Eye (tissue), 1 donor: Measurements from ENCODE around the gene MYBPH.
A peak's percentile ranks its signal among the peaks of the same experiment; 100 is the strongest.

Experiments
- DNase-seq: peaks from one replicate; pipeline ENCODE4 v3.0.0-alpha.2; 2015

The MYBPH gene

DNA sequence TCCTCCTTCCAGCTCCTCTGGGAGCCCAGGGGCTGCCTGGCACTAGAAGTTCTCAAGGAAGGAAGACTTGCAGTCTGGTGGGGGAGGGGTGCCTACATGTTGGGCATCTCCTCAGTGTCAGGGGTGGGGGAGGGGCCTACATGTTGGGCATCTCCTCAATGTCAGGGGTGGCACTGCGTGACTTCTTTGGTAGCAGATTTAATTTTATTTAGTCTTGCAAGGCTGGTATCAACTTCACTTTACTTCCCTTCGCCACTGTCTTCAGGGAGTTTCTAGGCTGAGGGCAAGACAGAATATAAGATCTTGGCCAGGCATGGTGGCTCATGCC lies 29.6 kb downstream of the MYBPH start:
- no peak for DNase-seq

GRCh38 chr1:203145321-203146041 lies 30.1 kb downstream of the MYBPH start:
- DNase-seq = no peak

- DNase-seq = no peak
Measured at GRCh38 chr1:203144661-203145060, 31.0 kb downstream of the MYBPH start.

DNA sequence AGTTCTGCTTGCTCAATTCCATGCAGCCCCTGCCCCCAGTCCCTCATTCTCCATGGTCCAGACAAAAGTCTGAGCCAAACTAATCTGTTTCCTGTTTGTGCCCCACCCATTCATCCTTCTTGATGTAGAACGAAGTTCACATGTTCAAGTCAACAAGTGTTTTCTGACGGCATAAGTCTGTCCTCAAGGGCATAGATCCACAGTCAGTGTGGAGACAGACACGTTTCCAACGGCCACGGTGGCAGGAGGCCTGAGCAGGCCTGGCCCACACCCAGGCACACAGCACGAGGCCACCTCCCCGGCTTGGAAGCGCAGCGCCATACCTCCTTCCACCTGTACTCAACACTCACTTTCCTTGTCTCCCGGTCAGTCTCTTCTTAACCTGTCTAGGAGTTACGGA lies 32.0 kb downstream of the MYBPH start:
- DNase-seq = no peak

GRCh38 chr1:203142684-203143408 lies 32.8 kb downstream of the MYBPH start:
- no peak for DNase-seq

DNA sequence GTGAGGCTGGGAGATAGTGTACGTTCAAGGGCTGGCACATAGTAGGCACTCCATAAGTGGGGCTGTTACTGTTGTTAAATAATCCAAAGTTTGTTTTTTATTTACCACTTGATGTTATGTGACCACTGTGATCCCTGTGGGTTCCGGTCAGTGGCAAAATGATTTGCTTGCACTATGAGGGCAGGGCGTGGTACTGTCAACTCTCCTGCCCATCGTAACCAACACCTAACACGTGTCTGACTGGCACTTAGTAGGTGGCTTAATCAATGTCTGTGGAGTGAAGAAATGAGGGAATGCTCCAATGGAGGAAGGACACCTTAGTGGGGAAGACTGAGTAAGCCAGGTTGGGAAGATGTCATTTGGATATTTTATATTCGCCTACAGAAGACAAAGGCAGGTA lies 33.5 kb downstream of the MYBPH start:
- DNase-seq = no peak

DNA sequence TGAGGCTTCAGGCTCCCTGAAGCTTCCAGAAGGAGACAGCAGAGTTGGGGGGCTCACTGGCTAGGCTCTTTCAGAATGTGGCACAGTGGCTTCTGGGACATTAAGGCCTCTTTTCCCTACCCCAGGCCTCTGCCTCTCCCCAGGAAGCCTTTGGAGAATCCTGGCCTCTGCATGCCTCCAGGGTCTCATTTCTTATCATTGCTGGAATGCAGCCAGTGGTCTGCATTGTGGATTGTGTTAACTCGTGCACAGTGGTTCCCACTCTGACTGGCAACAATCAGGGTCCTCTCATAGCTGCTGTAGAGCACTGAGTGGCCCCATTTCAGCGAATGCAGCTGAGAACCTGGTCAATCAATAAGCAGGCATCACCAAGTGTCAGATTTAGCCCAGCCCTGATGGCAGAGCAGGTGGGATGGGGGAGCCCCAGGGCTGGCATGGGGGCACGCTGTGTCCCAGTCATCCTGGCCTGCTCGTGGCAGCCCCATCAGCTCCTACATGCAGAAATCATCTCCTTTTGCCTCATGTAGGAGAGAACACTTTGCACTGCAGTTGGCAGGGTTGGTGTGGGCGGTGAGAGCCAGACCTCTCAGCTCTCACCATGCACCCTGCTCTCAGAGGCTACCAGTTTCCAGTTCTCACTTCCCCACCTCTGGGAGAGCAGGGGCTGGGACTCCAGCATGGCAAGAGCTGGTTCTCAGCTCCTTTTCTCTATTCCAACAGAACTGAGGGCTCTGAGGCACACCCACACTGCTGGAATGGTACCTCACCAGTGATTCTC lies 34.7 kb downstream of the MYBPH start:
- DNase-seq = peak; percentile 43

- no peak for DNase-seq
Measured at GRCh38 chr1:203139976-203140475, 35.6 kb downstream of the MYBPH start.

DNA sequence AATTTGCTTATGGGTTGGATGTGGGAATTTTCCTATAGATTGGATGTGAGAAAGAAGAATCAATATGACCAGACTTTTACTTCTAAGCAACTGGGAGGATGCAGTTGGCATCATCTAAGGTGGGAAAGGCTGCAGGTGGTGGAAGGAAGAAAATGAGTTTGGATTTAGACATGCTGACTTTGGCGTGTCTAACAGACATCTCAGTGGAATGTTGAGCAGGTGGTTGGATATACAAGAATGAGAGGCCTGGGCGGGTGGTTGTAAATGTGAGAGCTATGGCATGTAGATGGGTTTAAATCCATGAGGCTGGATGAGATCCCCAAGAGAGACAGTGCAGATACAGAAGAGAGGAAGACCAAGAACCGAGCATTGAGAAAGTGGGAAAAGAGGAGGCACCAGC lies 37.6 kb downstream of the MYBPH start:
- DNase-seq = no peak

DNA sequence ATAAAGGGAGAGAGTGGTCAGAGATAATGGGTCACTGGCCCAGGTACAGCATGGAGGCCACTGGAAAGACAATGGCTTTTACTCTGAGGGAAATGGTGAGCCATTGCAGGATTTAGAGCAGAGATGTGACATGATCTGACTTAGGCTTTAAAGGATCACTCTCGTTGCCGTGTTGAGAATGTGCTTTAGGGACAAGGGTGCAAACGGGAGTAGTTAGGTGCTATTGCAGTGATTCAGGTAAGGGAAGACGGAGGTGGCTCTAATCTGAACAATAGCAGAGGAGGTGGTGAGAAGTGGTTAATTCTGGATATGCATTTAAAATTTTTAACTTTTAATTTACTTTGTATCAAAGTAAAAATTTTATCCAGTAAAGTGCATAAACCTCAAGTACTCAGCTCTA lies 38.3 kb downstream of the MYBPH start:
- DNase-seq = no peak

- DNase-seq = no peak
Measured at GRCh38 chr1:203136409-203137042, 39.1 kb downstream of the MYBPH start.

DNA sequence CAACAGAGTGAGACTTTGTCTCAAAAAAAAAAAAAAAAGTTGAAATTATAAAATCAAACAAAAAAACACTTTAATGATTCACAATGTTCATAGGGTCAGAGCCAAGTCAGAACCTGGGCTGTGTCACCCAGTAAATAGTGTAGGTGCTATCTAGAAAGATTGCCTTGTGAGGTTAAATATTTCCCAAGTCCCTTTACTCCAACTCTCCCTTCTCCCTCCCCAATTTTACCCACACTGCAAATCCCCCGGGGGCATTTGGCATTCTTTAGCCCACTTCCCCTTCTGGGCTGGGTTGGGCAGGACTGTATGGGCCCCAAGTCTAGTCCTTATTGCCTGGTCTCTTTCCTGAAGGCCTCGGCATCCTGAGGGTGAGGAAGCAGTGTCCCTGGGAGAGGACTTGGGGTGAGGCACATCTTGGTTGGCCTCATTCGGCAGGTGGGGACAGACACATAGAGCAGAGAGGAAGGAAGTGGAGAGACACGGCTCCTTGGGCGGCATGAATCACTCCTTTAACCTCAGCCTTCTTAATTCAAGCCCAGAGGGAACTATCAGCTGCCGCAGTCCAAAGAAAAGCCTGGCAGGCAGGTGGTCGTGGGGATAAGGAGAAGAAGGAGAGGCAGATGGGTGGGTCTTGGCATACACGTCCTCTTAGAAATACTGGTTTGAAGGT lies 39.9 kb downstream of the MYBPH start:
- no peak for DNase-seq

DNA sequence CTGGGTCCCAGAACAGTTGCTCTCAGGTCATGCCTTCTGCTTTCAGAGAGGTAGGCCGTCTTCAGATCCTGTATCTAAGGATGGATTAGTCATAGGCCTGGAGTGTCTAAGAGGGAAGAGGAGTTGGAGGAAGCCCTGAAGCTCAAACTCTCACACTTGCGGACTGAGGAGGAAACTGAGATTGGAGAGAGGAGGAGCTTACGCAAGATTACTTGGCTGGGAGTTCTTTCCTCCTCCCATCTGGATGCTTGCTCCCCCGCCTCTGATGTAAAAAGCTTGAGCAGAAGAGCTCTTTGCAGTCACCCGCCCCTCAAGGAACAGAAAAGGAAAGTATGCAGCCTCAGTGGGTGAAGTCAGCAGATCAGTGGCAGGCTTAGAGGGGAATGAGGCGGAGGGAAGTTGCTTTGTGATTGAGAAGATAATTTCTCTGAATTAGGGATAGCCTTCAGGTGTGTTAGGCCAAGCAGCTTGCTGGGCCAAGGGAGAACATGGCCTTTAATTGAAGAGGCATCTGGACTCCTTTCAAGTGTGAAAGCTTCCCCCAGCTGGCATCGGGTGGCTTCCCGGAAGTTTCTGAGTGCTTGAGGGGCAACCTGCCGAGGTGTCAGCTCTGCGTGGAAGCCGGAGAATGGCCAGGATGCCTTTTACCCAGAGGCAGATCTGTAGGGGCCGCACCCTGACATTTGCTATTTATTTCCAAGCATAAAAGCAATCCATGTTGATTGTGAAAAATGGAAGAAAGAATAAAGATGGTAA lies 41.5 kb downstream of the MYBPH start:
- no peak for DNase-seq

GRCh38 chr1:203131548-203132200 lies 44.0 kb downstream of the MYBPH start:
- DNase-seq = no peak

DNA sequence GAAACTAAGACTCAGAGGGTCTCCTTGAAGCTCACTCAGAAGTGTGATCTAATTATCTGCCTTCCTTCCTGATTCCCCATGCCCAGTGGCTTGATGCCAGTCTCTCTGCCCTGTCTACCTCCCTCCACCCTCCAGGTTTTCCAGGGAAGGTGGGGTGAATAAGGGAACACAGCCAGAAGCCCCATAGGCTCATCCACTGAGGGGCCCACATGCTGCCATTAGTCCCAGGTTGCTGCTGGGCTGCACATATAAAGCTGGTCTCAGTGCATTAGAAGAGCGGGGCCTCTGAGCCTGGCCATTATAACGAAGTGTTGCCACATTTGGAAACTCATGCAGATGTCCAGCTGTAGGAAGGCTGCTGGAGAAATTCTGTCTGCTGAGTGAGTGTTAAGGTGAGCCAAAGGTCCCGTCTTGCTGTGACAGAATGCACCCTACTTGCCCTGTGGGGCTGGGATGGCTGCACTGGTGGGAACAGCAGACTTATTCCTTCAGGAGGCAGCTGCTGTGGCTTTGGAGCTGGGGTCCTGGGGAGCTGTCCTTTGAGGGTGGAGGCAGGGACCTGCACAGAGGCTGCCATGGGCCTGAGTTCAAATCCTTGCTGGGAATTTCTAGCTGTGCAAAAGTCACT lies 45.2 kb downstream of the MYBPH start:
- no peak for DNase-seq

DNA sequence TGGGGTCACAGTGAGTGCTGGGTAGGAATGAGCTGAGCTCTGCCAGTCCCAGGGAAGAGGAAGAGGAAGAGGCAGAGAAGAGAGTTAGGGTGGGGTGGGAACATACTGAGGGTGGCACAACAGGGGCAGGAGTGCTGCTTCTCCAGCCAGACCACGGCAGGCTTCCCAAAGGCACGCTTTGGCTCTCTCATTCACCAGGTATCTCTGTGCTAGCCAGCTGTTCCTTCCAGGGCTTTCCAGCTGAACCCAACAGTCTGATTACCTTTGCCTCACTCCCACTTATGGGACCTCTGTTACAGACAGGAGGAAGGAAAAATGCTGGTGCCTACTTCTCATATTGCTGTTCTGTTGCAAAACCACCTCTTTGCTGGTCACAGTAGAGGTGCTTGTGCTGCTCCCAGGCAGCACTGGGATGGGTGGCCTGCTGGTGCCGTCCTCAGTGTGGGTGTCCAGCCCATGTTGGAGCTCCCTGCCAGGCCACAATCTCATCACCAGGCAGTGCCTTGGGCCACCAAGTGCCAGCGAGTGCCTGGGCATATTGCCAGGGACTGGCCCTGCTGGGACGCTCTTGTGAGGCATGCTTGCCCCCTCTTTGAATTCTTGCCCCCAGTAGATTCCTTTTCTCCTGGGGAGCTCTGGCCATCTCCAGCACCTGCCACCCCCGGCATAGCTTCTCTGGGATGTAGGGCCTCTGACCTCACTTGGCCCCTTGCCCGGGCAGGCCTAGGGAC lies 46.0 kb downstream of the MYBPH start:
- no peak for DNase-seq

DNA sequence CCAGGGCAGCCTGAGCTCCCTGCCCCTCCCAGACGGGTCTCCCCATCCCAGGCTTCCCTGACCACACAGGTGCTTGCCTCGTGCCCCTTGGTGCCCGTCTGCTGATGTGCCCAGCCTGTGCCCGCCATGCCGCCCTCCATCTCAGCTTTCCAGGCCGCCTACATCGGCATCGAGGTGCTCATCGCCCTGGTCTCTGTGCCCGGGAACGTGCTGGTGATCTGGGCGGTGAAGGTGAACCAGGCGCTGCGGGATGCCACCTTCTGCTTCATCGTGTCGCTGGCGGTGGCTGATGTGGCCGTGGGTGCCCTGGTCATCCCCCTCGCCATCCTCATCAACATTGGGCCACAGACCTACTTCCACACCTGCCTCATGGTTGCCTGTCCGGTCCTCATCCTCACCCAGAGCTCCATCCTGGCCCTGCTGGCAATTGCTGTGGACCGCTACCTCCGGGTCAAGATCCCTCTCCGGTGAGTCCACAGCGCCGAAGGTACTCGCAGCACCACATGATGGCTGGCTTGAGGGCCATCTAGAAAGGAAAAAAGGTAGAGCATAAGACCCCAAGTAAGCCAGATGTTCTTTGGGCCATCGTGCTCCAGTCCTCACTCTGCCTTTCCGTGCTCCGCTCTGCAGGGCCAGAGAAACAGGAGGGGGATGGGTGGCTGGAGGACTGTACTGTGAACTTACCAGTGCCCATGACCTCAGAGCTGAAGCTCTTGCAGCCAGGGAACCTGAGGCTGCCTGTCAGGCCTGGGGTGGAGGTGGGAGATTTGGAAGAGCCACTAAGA lies 46.7 kb downstream of the MYBPH start:
- no peak for DNase-seq

DNA sequence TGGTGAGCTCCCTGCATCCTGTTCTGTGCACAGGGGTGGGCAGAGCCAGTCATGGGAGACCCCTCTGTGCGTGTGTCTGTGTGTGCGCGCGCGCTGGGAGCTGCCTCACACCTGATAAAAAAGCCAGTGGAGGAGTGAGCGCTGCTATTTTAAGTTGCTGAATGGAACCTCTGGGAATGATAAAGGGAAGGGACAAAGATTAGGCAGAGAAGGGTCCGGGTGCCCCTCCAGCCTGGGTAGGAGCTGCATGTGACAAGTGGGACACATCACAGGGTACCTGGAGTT lies 47.3 kb downstream of the MYBPH start:
- no peak for DNase-seq

DNA sequence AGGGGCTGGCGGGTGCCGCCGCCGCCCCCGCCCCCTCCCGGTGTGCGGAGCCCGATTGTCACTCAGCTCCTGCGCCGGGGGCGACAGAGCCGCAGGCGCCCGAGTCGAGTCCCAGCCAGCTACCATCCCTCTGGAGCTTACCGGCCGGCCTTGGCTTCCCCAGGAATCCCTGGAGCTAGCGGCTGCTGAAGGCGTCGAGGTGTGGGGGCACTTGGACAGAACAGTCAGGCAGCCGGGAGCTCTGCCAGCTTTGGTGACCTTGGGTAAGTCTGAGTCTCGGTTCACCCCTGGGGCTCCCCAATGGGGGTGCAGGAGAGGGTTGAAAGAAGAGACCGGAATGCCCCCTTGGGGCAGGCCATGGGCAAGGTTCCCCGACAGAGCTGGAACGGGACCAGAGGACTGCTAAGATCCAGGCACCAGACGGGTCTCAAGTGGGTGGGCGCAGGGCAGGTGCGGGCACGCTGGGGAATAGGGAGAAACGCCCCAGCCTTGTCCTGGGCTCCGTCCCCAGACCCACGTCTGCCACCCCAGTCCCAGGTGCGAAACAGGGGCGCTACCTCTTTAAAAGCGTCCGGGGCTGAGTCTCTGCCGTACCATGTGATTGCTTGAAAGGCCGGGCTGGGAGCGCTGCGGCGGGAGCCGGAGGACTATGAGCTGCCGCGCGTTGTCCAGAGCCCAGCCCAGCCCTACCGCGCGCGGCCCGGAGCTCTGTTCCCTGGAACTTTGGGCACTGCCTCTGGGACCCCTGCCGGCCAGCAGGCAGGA lies 47.8 kb downstream of the MYBPH start, which contains the start of gene ADORA1:
ADORA1 (plus strand) TSS at position 61 of the 765 bp plus-strand sequence. CDS start 1,116 bp downstream, outside the sequence.
- DNase-seq = peak; percentile 82
